Bone marrow (tissue), 2 donors: ENCODE measurements around the gene INPP5A.
A peak's percentile ranks its signal among the peaks of the same experiment; 100 is the strongest.
"Not testable (repeated sequence)": the region's sequence is repeated elsewhere in the genome, so short reads cannot be mapped to it uniquely, and the experiment has no call there.

Source experiments
- DNase-seq, 2 donors: peaks; one replicate each; lab custom pipeline; 2025; lab: John Stamatoyannopoulos, UW

Gene INPP5A

DNA sequence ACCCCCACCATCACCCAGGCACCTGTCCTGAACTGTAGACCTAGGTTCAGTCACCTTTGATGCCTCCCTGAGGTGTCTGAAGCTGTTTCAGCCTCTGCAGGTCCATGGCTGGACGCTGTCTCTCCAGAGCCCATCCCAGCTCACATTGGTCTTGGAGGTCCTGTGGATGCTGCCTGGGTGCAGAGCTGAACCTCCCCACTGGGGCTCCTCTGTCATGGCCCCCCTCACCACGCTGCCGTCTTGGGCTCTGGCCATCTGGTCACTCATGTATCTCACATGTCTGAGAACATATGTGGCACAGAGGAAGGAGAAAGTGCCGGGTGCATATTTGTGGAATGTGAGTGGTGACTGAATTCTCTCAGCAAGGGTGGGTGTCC, 139.5 kb downstream of the INPP5A start:
- DNase-seq: no peak

DNA sequence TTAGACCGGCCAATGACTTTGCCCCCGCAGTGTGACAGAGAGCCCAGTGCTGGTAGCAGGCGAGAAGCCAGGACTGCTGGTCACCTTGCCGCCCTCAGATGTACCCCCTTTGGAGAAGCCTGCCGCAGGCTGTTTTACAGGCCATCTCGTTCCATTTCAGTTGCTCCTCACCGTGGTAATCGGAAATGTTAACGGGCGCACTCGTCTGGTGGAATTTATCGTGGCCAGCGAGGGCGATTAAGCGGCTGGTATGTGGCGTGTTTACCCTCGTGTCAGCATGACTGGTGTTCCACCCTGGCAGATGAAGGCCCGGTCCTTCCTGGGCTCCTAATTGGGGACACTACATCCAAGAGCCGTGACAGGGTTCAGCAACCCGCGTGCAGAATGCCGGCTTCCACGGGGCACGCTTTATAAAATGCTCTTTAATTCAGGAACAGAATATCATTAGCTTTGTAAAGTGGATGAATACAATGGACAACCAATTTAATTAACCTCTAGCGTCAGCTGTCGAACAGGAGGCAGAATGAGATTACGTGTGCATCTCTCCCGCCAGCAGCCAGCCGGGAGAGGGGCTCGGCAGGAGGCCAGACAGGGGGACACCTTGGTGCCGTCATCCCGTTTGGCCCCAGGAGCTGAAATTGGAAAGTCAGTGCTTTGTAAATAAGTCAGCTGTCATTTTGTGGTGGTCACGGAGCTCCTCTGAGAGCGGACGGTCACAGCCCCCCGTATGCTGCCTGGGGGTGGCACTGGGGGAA, 140.1 kb downstream of the INPP5A start:
- no peak for DNase-seq

- DNase-seq: no peak
Measured at GRCh38 chr10:132678436-132679216, 141.0 kb downstream of the INPP5A start.

DNA sequence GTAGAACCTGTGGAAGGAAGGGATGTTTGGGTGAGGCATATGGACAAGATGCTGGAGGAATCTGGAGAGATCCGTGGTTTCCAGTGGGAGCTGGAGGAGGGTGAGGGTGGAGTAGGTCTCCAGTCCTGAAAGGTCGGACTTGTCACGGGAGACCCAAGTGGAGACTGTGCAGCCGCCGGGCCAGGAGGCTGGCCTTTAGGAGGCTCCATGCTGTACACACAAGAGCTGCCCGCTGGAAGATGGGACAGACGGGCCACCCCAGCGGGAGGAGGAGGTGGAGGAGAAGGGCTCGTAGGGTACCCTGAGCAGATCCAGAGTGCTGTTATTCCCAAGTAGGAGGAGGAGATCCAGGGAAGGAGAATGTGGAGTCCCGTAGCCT, 141.6 kb downstream of the INPP5A start:
- DNase-seq: no peak

GRCh38 chr10:132679640-132680039, 142.1 kb downstream of the INPP5A start:
- DNase-seq: no peak

- DNase-seq: not testable (repeated sequence)
Measured at GRCh38 chr10:132680741-132681140, 143.2 kb downstream of the INPP5A start.

DNA sequence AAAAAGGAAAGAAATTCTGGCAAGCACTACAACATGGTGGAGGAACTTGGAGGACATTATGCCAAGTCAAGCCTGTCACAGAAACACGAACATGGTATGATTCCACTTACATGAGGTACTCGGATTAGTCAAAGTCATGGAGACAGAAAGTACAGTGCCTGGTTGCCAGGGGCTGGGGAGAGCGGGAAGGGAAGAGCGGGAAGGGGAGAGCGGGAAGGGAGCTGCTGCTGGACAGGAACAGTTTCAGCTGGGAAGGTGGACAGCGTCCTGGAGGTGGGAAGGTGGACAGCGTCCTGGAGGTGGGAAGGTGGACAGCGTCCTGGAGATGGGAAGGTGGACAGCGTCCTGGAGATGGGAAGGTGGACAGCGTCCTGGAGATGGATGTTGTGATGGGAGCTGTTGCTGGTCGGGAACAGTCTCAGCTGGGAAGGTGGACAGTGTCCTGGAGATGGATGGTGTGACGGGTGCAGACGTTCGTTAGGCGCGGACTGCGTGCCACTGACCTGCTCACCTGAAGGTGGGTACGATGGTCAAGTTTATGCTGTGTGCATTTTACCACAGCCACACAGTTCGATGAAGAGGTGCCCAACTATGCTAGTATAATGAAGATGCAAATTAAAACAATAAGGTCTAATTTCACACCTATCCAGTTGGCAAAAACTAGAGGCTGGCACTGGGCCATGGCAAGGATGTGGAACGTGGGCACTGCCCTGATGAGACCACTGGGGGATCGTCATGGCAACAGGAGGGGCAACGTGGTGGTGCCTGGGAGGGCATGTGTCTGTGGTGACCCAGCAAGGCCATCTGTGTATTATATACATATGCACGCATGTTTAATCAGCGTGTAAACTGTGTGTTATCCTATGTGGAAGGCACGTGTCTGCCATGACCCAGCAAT, 144.5 kb downstream of the INPP5A start:
- no peak for DNase-seq

- peak in 1 of 2 donors; percentile 18 for DNase-seq
Measured at GRCh38 chr10:132684164-132684891, 146.7 kb downstream of the INPP5A start.

DNA sequence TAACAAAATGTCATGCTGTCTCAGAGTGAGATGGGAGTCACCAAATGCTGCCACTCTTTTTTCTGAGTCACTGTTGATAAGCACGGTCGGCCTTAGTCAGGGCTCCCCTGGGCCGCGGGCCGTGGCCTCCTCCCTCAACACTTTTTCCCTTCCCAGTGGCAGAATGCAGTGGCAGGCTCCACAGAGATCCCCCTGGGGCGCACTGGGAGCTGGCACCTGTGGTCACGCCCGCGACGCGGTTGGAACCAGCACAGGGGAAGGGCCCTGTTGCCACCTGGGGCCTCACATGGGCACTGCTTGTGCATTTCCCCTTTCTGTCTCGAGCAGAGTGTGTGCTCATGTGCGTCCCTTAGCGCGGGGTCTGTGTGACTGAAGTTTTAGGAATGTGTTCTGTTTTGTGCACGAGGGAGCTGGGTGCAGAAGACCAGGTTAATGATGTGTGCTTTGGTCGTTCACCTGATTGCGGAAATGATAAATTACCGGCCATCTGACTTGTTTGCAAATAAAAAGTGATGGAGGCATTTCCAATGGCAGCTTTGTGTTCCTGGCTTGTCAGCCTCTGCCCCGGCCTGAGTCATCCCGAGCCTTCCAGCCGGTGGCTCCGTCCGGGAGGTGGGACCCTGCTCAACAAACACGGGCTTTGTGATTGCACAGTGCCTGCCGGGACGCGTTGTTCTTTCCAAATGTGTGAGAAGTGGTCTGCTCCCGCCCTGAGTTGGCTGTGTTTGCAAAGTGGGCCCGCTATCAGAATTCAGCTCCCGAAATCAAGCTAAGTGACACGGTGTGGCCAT, 147.7 kb downstream of the INPP5A start:
- no peak for DNase-seq

DNA sequence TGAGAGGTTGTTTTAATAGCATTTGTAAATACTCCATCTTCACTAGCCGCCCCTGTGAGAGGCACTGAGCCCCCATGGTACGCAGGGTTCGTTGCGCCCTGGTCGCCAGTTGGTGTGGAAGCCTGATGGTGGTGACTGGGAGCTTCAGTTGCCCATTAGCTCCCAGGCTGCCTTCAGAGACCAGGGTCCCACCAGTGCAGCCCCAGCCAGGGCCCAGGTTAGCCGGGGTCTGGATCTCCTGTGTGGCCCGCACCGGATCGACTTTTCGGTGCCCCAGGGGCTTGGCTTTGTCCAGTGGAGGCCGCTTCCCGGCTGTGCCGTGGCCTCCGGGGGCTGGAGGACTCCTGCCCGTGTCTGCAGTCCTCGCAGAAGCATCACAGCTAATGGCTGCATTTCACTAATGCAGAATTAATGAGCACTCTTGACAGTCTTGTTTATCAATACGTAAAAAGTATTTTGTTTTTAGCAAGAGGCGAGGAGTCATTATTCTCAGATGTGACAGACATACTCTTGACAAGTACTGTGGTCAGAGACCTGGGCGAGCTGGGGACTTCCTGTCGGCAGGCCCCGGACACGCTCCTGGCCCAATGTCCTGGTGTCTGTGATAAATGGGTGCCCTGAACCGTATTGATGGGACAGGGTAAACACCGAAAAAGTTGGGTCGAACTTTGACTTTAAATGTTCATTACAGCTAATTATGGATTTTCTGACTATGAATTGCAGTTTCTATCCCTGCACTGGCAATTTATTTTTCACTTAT, 148.5 kb downstream of the INPP5A start:
- no peak for DNase-seq

- DNase-seq: no peak
Measured at GRCh38 chr10:132687181-132687892, 149.8 kb downstream of the INPP5A start.

DNA sequence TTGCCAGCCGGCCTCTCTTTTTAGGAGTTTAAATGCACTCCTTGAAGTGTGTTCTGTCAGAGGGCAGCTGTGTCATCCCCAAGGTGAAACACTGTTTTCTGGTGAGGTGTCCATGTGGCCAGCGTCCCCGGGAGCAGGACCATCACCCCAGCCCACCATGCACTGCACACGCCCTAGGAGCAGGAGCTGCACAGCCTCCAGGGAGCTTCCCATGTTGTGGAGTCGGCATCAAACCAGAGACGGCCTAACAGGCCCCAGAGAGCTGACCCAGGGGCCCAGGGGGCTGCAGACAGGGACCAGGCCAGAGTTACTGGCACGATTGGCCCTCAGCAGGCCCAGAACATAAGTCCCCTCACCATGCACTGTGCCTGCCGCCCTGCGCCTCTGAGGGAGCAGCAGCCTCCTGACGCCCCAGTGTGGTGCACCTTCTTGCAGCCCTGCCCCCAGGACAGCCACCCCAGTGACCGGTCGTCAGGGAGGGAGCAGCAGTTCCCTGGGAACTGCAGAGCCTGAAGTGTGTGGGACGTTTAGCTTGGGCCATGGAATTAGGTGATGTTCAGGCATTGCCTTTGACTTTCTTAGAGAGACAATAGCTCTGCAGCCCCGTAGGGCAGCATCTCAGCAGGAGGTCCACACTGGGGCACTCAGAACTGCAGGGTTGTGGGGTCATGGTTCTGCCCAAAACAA, 150.4 kb downstream of the INPP5A start:
- no peak for DNase-seq

DNA sequence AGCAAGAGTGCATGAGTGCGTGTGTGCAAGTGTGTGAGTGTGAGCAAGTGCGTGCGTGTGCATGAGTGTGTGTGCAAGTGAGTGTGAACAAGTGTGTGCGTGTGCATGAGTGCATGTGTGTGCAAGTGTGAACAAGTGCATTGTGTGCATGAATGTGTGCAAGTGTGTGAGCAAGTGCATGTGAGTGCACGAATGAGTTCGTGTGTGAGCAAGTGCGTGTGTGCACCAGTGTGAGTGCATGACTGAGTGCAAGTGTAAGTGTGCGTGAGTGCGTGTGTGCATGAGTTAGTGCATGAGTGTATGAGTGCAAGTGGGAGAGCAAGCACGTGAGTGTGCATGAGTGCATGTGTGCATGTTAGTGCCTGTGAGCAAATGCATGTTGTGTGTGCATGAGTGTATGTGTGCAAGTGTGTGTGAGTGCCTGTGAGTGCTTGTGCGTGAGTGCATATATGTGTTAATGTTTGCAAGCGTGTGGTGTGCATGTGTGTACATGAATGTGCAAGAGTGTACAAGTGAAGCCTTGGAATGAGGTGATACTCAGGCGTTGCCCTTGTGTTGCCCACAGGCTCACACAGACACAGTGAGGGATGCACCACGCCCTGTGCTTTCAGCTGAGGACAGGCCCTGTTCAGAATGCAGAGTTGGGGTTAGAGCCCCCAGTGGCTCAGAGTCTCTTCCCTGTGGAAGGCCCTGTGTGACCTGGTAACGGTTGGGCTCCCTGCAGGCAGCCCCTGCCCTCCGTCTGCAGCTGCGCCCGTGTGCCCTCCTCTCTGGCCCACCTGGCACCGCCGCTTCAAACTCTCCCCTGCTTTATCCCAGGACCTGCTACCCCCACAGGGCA, 151.2 kb downstream of the INPP5A start:
- no peak for DNase-seq

DNA sequence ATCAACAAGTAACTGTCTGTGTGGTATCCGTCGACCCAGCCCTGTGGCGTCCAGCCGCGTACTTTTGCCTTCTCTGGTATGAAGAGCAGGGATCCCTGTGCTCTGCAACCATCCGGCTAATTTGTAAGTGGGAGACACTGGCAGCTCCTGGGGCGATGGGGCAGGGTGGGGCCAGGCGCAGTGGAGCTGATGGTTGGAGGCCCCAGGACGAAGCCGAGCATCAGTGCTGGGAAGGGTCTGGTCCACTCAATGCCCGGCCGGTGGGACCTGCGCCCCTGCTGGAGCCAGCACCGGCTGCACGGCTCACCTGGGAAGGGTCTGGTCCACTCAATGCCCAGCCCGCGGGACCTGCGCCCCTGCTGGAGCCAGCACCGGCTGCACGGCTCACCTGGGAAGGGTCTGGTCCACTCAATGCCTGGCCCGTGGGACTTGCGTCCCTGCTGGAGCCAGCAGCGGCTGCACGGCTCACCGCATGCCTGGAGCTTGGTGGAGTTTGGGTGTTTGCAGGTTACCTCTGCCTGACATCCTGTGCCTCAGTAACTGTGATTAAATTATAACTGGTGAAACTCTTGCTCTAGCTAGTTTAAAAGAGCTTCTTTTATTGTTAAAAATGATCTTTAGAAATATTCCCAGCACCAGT, 152.3 kb downstream of the INPP5A start:
- no peak for DNase-seq

- DNase-seq: no peak
Measured at GRCh38 chr10:132690401-132690800, 152.8 kb downstream of the INPP5A start.

GRCh38 chr10:132690821-132691610, 153.4 kb downstream of the INPP5A start:
- DNase-seq: no peak

DNA sequence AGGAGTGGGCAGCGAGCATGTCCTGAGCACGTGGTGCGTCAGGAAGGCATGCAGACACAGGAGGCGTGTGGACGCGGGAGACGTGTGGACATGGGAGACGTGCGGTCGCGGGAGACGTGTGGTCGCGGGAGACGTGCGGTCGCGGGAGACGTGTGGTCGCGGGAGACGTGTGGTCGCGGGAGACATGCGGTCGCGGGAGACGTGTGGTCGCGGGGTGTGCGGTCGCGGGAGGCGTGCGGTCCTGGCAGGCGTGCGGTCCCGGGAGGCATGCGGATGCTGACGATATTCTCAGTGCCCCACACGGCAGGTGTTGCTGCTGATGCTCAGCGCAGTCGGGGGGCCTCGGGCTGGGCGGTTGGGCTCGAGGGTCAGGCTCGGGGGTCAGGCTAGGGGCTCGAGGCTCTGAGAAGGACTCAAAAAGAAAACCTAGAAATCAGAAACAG, 154.1 kb downstream of the INPP5A start:
- no peak for DNase-seq
